Globus pallidus (tissue), 1 donor: ENCODE data around the gene TNFAIP8L2.
"Not testable (repeated sequence)": the region's sequence is repeated elsewhere in the genome, so short reads cannot be mapped to it uniquely, and the experiment has no call there.

Experiments
- DNase-seq: peaks from one replicate; pipeline ENCODE4 v3.0.0-alpha.2; 2015; ENCODE audit warnings: low spot score

Gene TNFAIP8L2

DNA sequence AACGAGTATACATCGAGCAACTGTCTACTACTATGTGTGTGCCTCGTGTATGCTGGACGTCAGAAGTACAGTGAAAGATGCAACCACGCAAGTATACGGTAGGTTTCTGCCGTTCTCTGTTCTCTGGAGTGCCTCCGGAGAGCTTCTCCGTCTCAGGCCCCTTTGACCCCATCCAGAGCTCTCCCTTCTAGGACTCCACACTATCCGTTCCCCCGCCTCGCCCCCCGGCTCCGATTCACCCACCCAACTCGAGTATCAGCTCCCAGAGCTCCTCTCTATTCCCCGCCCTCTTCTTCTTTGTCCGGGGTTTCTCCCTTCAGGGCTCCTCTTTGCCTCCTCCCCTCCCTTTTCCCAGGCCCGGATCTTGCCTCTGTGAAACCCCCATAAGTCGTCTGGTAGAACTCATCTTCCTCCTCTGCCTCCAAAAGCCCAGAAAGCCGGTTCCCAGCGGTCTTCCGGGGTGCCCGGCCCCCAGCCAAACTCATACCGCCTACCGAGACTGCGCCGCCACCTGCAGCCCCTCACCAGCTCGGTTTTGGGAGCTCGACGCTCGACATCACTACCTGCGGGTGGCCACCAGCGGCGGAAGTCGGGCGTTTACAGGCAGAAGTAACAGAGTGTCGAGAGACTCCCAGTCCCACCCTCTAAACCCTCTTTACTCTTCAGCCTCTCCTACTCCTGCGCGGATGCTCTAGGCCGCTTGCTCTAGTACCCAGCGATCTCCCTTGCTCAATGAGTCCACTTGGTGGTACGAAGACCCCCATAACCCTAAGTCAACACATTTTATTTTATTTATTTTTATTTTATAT is 33.4 kb downstream of the TNFAIP8L2 start, which contains the start of gene VPS72:
TSS of gene VPS72 (minus strand) at position 561 of the 809 bp plus-strand sequence. CDS start at position 485, 76 bp downstream.
- peak; percentile 84 for DNase-seq

DNA sequence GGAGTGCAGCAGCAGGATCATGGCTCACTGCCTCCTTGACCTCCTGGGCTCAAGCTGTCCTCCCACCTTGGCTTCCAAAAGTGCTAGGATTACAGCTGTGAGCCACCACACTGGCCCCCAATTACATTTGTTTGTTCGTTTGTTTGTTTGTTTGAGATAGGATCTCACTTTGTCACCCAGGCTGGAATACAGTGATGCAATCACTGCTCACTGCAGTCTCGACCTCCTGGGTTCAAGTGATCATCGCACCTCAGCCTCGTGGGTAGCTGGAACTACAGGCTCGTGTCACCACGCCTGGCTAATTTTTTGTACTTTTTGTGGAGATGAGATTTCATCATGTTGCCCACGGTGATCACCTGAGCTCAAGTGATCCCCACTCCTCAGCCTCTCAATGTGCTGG is 35.6 kb downstream of the TNFAIP8L2 start:
- no peak for DNase-seq

DNA sequence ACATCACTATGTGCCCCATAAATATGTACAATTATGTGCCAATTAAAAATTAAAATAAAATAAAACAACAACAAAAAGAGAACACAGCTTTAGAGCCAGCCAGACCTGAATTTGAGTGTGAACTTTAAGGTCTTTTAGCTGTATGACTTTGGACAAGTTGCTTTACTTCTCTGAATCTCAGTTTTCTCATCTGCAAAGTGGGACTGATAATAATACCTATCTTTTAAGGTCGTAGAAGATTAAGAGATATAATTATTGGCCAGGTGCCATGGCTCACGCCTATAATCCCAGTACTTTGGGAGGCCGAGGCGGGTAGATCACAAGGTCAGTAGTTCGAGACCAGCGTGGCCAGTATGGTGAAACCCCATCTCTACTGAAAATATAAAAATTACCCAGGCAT is 36.9 kb downstream of the TNFAIP8L2 start:
- no peak for DNase-seq

DNA sequence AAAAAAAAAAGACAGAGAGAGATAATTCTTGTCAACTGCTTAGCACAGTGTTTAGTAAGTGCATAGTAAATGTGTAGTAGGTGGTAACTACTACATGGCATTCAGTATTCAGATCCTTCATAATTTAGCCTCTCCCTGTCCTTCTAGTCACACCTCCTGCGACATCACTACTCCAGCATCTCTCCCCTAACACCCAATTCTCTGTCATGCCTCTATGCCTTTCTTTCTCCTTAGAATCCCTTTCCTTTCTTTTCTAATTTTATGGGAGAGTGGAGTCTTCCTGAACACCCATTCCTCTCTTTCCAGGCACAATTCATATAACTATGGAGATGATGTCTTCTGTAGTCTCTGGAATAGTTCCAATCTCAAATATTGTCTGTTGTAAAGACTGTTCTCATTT is 37.4 kb downstream of the TNFAIP8L2 start:
- no peak for DNase-seq

DNA sequence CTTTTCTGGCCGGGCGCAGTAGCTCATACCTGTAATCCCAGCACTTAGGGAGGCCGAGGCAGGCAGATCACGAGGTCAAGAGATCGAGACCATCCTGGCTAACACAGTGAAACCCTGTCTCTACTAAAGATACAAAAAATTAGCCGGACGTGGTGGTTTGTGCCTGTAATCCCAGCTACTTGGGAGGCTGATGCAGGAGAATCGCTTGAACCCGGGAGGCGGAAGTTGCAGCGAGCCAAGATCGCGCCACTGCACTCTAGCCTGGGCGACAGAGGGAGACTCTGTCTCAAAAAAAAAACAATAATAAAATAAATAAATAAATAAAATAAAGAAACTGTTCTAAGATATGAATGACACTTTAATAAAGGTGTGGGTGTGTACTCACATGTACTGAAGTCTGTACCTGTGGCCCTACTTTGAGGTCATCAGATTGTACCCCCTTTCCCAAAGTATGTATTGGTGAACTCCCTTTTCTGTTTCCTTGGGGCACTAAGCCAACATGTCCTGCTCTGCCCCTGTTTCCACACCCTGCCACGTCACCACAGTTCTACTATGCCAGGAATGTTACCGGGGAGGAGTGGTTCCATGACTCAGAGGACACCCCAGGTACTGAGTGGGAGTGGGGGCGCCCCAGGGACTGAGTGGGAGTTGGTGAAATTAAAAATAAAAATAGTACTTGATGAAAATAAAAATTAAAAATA is 38.6 kb downstream of the TNFAIP8L2 start:
- not testable (repeated sequence) for DNase-seq

GRCh38 chr1:151196292-151196800 is 39.9 kb downstream of the TNFAIP8L2 start:
- peak; percentile 78 for DNase-seq

DNA sequence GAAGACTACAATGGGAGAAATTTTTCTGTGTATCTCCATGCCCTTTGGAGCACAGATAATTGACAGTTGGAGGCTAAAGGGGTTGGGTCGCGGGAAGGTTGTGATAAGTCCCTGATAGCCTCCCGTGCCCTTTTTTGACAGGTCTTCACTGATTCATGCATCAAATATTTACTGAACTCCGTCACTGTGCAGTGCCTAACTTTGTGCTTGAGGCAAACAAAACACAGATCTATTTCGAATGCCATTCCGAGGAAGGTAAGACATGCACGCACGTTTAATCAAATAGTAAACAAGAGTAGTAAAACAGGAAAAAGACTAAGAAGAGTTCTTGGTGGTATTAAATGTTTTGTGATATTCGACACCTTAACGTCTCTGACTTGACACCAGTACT is 41.4 kb downstream of the TNFAIP8L2 start:
- DNase-seq, result no peak

DNA sequence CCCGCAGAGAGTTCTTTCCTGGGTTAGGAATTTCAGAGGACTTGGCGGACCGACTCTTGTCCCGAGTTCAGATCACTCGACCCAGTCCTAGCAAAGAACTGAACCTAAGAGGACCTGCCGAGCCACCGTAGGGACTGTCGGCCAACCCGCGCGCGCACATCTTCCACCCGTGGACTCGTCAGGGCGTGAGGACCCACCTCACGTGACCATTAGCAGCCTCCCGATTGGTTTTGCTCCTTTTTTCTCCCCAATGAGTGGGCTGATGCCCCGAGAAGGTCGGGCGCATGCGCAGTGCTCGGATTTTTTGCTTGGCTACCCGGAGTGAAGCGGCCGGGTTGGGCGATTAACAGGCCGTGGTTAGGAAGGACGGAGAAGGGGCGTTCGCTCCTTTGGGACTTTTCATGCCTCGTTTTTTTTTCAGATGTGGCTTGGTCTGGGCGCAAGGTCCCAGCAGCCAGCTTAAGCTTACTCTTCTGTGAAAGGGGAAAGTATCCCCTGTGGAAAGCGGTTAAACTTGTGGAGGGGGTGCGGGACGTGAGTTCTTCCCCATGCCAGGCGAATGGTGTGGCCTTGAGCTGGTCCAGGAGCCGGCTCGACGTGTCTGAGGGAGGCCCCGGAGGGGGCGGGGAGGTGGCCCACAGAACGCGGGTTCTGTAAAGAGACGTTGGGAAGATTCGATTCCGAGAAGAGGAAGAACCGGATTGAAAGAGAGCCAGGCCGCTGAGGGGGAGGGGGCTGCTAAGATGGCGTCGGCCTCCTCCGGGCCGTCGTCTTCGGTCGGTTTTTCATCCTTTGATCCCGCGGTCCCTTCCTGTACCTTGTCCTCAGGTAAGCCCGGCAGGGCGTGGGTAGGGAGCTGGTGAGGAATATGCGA is 42.0 kb downstream of the TNFAIP8L2 start, which contains the start of gene PIP5K1A:
TSS of gene PIP5K1A (plus strand) at position 299 of the 874 bp plus-strand sequence. CDS start at position 744, 445 bp downstream.
- DNase-seq, result peak; percentile 98

- no peak for DNase-seq
Measured at GRCh38 chr1:151199873-151200581, 43.6 kb downstream of the TNFAIP8L2 start.

DNA sequence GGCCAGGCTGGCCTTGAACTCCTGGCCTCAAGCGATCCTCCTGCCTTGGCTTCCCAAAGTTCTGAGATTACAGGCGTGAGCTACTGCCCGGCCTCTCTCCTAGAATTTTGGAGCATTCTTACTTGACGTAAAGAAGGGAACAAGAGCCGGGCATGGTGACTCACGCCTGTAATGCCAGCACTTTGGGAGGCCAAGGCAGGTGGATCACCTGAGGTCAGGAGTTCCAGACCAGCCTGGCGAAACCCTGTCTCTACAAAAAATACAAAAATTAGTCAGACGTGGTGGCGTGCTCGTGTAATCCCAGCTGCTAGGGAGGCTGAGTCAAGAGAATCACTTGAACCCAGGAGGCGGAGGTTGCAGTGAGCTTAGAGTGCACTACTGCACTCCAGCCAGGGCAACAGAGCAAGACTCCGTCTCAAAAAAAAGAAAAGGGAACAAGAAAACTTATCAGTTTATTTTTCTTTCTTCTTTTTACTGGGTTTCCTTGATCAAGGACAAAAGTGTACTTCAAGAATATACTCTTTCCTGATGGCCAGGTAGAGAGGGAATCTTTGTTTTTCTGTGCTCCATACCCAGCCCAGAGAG is 49.0 kb downstream of the TNFAIP8L2 start:
- not testable (repeated sequence) for DNase-seq
